OCI-LY1 (cell line): ENCODE measurements around the gene BAIAP2.
"Not testable (repeated sequence)": the region's sequence is repeated elsewhere in the genome, so short reads cannot be mapped to it uniquely, and the experiment has no call there.

Experiments used
- H2AFZ ChIP-seq: fragments of 200-600 bp; sonication (generic), shearing (Covaris generic); 2 replicates; pipeline ENCODE4 v1.6.0; 2014; ENCODE audit warnings: antibody characterized with exemption, mild to moderate bottlenecking, low read length
- H3F3A ChIP-seq: fragments of 200-600 bp; sonication (generic), shearing (Covaris generic); 2 replicates; pipeline ENCODE4 v1.6.0; 2014; ENCODE audit warnings: mild to moderate bottlenecking, antibody characterized with exemption, low read length, moderate library complexity; ENCODE audit not compliant: insufficient read depth
- H3K27ac ChIP-seq: fragments of 200-600 bp; sonication (generic); 2 replicates; pipeline ENCODE4 v1.5.1; 2014; ENCODE audit warnings: low read length, mixed run types, mild to moderate bottlenecking, low read depth; ENCODE audit not compliant: poor library complexity, severe bottlenecking
- H3K27me3 ChIP-seq: fragments of 200-600 bp; sonication (generic); 2 replicates; pipeline ENCODE4 v1.6.0; 2014; ENCODE audit warnings: antibody characterized with exemption, mild to moderate bottlenecking, low read length, moderate library complexity; ENCODE audit not compliant: insufficient read depth
- H3K36me3 ChIP-seq: fragments of 200-600 bp; sonication (generic); 2 replicates; pipeline ENCODE4 v1.6.1; 2014; ENCODE audit warnings: mild to moderate bottlenecking, antibody characterized with exemption, low read length, moderate library complexity, mixed read lengths; ENCODE audit not compliant: insufficient read depth
- H3K4me1 ChIP-seq: fragments of 200-600 bp; sonication (generic); 2 replicates; pipeline ENCODE4 v1.5.1; 2014; ENCODE audit warnings: mild to moderate bottlenecking, low read length, moderate library complexity; ENCODE audit not compliant: insufficient read depth, severe bottlenecking
- H3K4me2 ChIP-seq: fragments of 200-600 bp; sonication (generic), shearing (Covaris generic); 2 replicates; pipeline ENCODE4 v1.6.1; 2014; ENCODE audit warnings: low read length
- H3K4me3 ChIP-seq: fragments of 200-600 bp; sonication (generic); 2 replicates; pipeline ENCODE4 v1.5.1; 2014; ENCODE audit warnings: low read length, low read depth, mild to moderate bottlenecking, mixed read lengths; ENCODE audit not compliant: poor library complexity, severe bottlenecking
- H3K79me2 ChIP-seq: fragments of 200-600 bp; shearing (Covaris generic); 2 replicates; pipeline ENCODE4 v1.6.1; 2016; ENCODE audit warnings: mixed run types, low read length, mixed read lengths; ENCODE audit not compliant: insufficient read depth
- H3K9ac ChIP-seq: fragments of 200-600 bp; sonication (generic), shearing (Covaris generic); 2 replicates; pipeline ENCODE4 v1.6.1; 2014; ENCODE audit warnings: mild to moderate bottlenecking, low read length, mixed read lengths
- H3K9me2 ChIP-seq: fragments of 200-600 bp; sonication (generic), shearing (Covaris generic); 2 replicates; pipeline ENCODE4 v1.6.1; 2014; ENCODE audit warnings: low read depth, mild to moderate bottlenecking, low read length, mixed read lengths
- H3K9me3 ChIP-seq: fragments of 200-600 bp; shearing (Covaris generic); 2 replicates; pipeline ENCODE4 v1.6.1; 2014; ENCODE audit warnings: low read length, mixed read lengths
- H4K20me1 ChIP-seq: fragments of 200-600 bp; sonication (generic), shearing (Covaris generic); 2 replicates; pipeline ENCODE4 v1.6.0; 2016; ENCODE audit warnings: mild to moderate bottlenecking, low read length; ENCODE audit not compliant: insufficient read depth
- CTCF ChIP-seq: fragments of 200-600 bp; sonication (generic), shearing (Covaris generic); IDR thresholded peaks from 2 replicates; pipeline ENCODE4 v1.5.1; 2017; ENCODE audit warnings: mild to moderate bottlenecking, antibody characterized with exemption, low read length, moderate library complexity, mixed read lengths
- EZH2 ChIP-seq: fragments of 200-600 bp; sonication (generic), shearing (Covaris generic); IDR thresholded peaks from 2 replicates; pipeline ENCODE4 v1.8.0; 2017; ENCODE audit warnings: borderline replicate concordance, mixed run types, mild to moderate bottlenecking, antibody characterized with exemption, low read length, moderate library complexity, mixed read lengths

BAIAP2 gene

GRCh38 chr17:81144423-81144781, 109.5 kb downstream of the BAIAP2 start:
- Histone ChIP-seq H3K4me2 (no peak overlapping the region), H2AFZ (no peak overlapping the region), H4K20me1 (no peaks in the 10 kb centered on the region), H3K79me2 (no peaks in the 10 kb centered on the region), H3K9me2 (no peaks in the 10 kb centered on the region), H3K4me3 (no peak overlapping the region), H3K9ac (no peak overlapping the region), H3F3A (no peaks in the 10 kb centered on the region), H3K27ac (no peak overlapping the region), H3K4me1 (no peaks in the 10 kb centered on the region), H3K36me3 (no peaks in the 10 kb centered on the region), H3K27me3 (peaks cover 4% of the 10 kb centered on the region; the same call in 1 of the 2 replicates), H3K9me3 (no peaks in the 10 kb centered on the region)
- TF ChIP-seq CTCF (no peak), EZH2 (no peak)

GRCh38 chr17:81146208-81146607, 111.3 kb downstream of the BAIAP2 start:
- not testable (repeated sequence) for H3K4me3 ChIP-seq, H3K4me1 ChIP-seq, H3K27ac ChIP-seq, H3K9me2 ChIP-seq, H4K20me1 ChIP-seq, H3K9ac ChIP-seq, H3K36me3 ChIP-seq, H3K27me3 ChIP-seq, H2AFZ ChIP-seq, H3K4me2 ChIP-seq, H3F3A ChIP-seq, H3K79me2 ChIP-seq, H3K9me3 ChIP-seq

GRCh38 chr17:81147701-81148100, 112.8 kb downstream of the BAIAP2 start:
- no peak overlapping the region for H3K4me3 ChIP-seq
- H2AFZ ChIP-seq = no peak overlapping the region
- TF ChIP-seq CTCF = no peak
- no peak for TF ChIP-seq EZH2
- H3K4me2 ChIP-seq = no peak overlapping the region
- H3F3A ChIP-seq = no peaks in the 10 kb centered on the region
- no peaks in the 10 kb centered on the region for H3K36me3 ChIP-seq
- no peaks in the 10 kb centered on the region for H3K9me3 ChIP-seq
- no peak overlapping the region for H3K9ac ChIP-seq
- no peaks in the 10 kb centered on the region for H4K20me1 ChIP-seq
- no peaks in the 10 kb centered on the region for H3K79me2 ChIP-seq
- H3K27ac ChIP-seq = no peak overlapping the region
- no peaks in the 10 kb centered on the region for H3K4me1 ChIP-seq
- no peaks in the 10 kb centered on the region for H3K9me2 ChIP-seq
- peaks cover 4% of the 10 kb centered on the region; the same call in 1 of the 2 replicates for H3K27me3 ChIP-seq

GRCh38 chr17:81148571-81148970, 113.6 kb downstream of the BAIAP2 start:
- no peaks in the 10 kb centered on the region for H3K9me3 ChIP-seq
- TF ChIP-seq EZH2 = no peak
- TF ChIP-seq CTCF = no peak
- H3K4me1 ChIP-seq = peaks cover 7% of the 10 kb centered on the region
- H3F3A ChIP-seq = no peaks in the 10 kb centered on the region
- H3K4me3 ChIP-seq = no peak overlapping the region
- no peak overlapping the region for H3K27ac ChIP-seq
- no peaks in the 10 kb centered on the region for H4K20me1 ChIP-seq
- peaks cover 4% of the 10 kb centered on the region; the same call in 1 of the 2 replicates for H3K27me3 ChIP-seq
- no peaks in the 10 kb centered on the region for H3K79me2 ChIP-seq
- H3K9ac ChIP-seq = no peak overlapping the region
- H3K9me2 ChIP-seq = no peaks in the 10 kb centered on the region
- H3K36me3 ChIP-seq = no peaks in the 10 kb centered on the region
- no peak overlapping the region for H2AFZ ChIP-seq
- H3K4me2 ChIP-seq = no peak overlapping the region
